ENCODE results near the gene TRIM67. TPM values are rescaled to one million over a fixed set of nuclear protein-coding genes. Genes with fewer than 3 reads are reported as not detected.
"Not testable (repeated sequence)": the region's sequence is repeated elsewhere in the genome, so short reads cannot be mapped to it uniquely, and the experiment has no call there.

TRIM67 gene
- total and polyA plus RNA-seq, 3 donors from 2014 or later = 0.19 to 0.26 (median 0.24) TPM

DNA sequence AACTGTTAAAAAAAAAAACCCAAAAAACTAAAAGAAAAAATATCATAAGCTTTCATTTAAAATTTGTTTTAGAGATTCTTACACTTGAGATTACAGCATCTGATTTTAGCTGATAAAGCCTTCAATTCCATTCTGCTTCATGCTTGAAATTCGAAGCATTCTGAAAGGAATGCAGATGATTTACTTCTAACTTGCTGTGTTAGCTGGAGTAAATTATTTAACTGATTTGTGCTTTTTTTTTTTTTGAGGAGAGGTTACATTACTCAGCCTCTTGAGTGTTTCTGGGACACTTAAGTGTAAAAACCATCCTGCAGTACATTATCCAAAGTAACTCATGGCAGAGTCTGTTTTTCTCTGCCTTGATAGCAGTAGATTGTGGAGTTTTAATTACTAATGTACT is 4.5 kb upstream of the TRIM67 start:
- Histone ChIP-seq H3K4me3 (no peak overlapping the region), H3K27me3 (no peaks in the 10 kb centered on the region), H3K9me3 (no peaks in the 10 kb centered on the region), H3K27ac (no peak overlapping the region), H3K4me1 (no peaks in the 10 kb centered on the region), H3K36me3 (ENCODE audit: low read depth, missing control alignments) (no peaks in the 10 kb centered on the region)
- 42 to 47% methylated on average over 1 of the region's 1 CpG for WGBS, 2 donors
- intact Hi-C loops (cut with DNase I; ENCODE audit: low total_unique reads) = no loop called here
- TF ChIP-seq, protein P1, sequence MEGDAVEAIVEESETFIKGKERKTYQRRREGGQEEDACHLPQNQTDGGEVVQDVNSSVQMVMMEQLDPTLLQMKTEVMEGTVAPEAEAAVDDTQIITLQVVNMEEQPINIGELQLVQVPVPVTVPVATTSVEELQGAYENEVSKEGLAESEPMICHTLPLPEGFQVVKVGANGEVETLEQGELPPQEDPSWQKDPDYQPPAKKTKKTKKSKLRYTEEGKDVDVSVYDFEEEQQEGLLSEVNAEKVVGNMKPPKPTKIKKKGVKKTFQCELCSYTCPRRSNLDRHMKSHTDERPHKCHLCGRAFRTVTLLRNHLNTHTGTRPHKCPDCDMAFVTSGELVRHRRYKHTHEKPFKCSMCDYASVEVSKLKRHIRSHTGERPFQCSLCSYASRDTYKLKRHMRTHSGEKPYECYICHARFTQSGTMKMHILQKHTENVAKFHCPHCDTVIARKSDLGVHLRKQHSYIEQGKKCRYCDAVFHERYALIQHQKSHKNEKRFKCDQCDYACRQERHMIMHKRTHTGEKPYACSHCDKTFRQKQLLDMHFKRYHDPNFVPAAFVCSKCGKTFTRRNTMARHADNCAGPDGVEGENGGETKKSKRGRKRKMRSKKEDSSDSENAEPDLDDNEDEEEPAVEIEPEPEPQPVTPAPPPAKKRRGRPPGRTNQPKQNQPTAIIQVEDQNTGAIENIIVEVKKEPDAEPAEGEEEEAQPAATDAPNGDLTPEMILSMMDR (IDR thresholded peaks at IDR 0.05) = no peak
- no peak for TF ChIP-seq POLR2A (IDR thresholded peaks at IDR 0.05)
- DNase-seq = no peak

DNA sequence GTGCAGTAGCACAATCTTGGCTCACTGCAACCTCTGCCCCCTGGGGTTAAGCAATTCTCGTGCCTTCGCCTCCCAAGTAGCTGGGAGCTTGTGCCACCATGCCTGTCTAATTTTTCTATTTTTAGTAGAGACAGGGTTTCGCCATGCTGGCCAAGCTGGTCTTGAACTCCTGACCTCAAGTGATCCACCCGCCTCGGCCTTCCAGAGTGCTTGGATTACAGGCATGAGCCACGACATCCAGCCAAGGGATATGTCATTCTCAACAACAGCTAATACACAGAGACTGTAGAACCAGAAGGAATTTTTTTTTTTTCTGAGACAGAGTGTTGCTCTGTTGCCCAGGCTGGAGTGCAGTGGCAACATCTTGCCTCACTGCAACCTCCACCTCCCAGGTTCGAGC is 3.7 kb upstream of the TRIM67 start:
- H3K27ac ChIP-seq; H3K27me3 ChIP-seq; H3K36me3 ChIP-seq (ENCODE audit: low read depth, missing control alignments); H3K4me3 ChIP-seq; DNase-seq; H3K4me1 ChIP-seq; intact Hi-C loops (cut with DNase I; ENCODE audit: low total_unique reads); H3K9me3 ChIP-seq: not testable (repeated sequence)
- 81 to 82% methylated on average over 7 of the region's 7 CpGs for WGBS, 2 donors

DNA sequence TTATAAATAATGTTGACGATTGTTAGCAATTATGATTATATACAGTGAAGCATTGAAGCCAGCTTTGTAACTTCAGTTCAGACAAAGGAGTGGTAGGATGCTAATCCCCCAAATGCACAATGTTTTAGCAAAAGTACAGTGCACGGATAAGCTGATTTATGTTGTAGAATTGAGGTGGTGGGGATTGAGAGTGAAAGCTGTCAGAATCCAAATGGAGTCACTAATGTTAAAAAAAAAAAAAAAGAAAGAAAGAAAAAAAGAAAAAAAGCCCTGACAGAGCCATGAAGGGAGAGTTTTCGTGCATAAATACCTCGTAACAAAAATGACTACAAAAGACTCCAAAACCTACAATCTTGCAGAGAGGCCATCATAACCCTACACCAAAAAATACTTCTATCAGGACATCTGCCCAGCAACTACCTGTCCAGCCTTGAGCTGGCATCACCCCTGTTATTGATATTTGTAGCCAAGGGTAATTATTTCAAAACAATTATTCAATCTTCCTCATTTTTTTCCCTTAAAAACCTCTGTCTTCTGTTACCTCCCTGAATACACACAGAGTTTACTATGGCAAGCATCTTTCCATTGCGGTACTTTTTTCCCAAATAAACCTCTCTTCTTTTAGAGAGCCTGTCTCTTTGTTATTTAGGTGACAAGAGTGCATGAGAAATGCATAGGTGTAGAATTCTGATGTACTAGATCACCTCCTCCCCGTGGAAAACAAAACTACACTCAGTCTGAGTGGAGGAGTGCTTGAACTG is 2.5 kb upstream of the TRIM67 start:
- Histone ChIP-seq H3K4me3 (no peak overlapping the region), H3K27ac (no peak overlapping the region), H3K27me3 (no peaks in the 10 kb centered on the region), H3K9me3 (no peaks in the 10 kb centered on the region), H3K36me3 (ENCODE audit: low read depth, missing control alignments) (no peaks in the 10 kb centered on the region), H3K4me1 (peaks cover 10% of the 10 kb centered on the region)
- DNase-seq = no peak
- intact Hi-C loops (cut with DNase I; ENCODE audit: low total_unique reads) = no loop called here
- 77% methylated on average over 6 of the region's 6 CpGs for WGBS, 2 donors
- TF ChIP-seq POLR2A (IDR thresholded peaks at IDR 0.05) = no peak
- TF ChIP-seq, protein P1 (IDR thresholded peaks at IDR 0.05) = no peak

DNA sequence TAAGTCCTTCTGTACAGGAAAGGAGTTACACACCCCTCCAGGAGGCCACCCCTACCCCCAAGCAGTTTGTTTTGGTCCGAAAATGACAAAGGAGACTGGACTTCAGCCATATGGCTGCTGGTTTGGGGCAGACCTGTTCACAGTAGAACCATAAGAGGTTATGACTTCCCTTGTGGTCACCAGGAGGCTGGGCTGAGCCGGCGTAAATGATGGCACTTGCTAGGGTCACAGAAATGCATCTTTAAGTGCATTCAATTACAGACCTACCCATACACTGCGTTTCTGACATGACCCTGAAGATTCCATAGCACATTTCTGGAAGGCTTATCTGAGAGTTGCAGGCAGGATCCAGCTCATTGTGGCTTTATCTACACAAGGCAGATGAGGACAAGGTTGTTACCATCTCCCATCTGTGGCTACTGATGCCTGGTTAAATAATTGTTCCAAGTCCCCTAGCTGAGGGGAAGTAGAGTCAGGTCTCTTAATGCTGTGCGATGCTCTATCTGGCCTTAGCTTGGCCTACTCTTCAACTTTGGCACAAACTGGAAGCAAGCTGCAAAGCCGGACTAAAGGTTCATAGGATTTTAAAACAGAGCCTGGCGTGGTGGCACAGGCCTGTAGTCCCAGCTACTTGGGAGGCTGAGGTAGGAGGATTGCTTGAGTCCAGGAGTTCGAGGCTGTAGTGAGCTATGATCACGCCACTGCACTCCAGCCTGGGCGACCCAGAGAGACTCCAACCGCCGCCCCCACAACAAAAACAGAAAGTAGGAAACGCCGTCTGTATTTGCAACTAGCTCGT is 1.7 kb upstream of the TRIM67 start:
- Histone ChIP-seq H3K4me3 (peak overlapping the region in 1 of 2 donors; percentile 22), H3K36me3 (ENCODE audit: low read depth, missing control alignments) (no peaks in the 10 kb centered on the region), H3K4me1 (peaks cover 10% of the 10 kb centered on the region), H3K27ac (no peak overlapping the region), H3K27me3 (no peaks in the 10 kb centered on the region), H3K9me3 (no peaks in the 10 kb centered on the region)
- TF ChIP-seq, protein P1 (IDR thresholded peaks at IDR 0.05) = no peak
- no peak for TF ChIP-seq POLR2A (IDR thresholded peaks at IDR 0.05)
- intact Hi-C loops (cut with DNase I; ENCODE audit: low total_unique reads) = no loop called here
- 56 to 76% methylated on average over 13 to 15 of the region's 15 CpGs for WGBS, 2 donors
- DNase-seq = no peak

DNA sequence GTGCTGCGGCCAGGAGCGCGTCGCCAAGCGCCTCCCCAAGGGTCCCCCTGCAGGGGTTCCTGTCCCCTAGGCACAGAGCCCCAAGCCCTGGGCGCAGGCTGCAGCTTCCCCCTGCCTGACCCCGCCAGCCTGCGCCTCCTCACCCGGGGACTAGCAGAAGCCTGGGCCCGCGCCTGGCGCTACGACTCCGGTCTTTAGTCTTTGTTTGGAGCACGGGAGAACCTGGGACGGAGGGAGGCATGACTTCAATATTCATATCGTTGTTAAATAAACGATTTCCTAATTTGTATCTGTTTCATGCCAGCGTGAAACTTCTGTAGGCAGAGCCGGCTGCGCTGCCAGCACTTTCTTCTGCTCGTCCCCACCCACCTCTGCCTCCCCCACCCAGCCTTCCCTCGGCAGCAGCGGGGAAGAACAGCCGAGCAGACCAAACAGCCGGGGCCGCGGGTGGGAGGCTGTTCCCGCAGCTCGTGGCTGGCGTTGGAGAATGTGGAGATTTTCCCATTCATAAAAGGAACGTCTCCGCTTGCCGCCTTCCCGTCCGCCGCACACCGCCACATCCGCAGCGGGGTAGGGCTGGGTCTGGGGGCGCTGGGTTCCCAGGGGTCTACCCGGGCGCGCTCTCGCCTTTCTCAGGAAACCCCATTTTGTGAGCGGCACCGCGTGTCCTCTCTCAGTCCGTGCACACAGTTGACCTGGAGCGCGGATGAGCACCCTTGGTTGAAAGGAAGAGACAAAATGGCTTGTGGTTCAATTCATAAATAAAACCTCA is 777 bp upstream of the TRIM67 start:
- H3K9me3 ChIP-seq = no peaks in the 10 kb centered on the region
- TF ChIP-seq, protein P1 (IDR thresholded peaks at IDR 0.05) = no peak
- no peak for TF ChIP-seq POLR2A (IDR thresholded peaks at IDR 0.05)

More for the DNA sequence above, 777 bp upstream of the TRIM67 start:
- 3 to 6% methylated on average over 37 to 51 of the region's 51 CpGs for WGBS, 2 donors
- DNase-seq = peak; percentile 16
- H3K4me3 ChIP-seq = peak overlapping the region; percentile 18 to 22
- no peak overlapping the region for H3K27ac ChIP-seq
- no peaks in the 10 kb centered on the region for H3K36me3 ChIP-seq (ENCODE audit: low read depth, missing control alignments)
- H3K4me1 ChIP-seq = peaks cover 10% of the 10 kb centered on the region
- H3K27me3 ChIP-seq = no peaks in the 10 kb centered on the region
- intact Hi-C loops (cut with DNase I; ENCODE audit: low total_unique reads) = no loop called here
